Osteoblast (primary cell): ENCODE measurements around the gene EXOC1. TPM values are rescaled to one million over a fixed set of nuclear protein-coding genes. Genes with fewer than 3 reads are reported as not detected.

Experiments used
- DNase-seq: peaks from one replicate; pipeline ENCODE4 v3.0.0; 2011; ENCODE audit warnings: low spot score, mixed read lengths; ENCODE audit not compliant: insufficient read length; ENCODE audit errors: missing footprints
- H2AFZ ChIP-seq: 2 replicates; pipeline ENCODE4 v1.6.0; 2011; ENCODE audit warnings: mild to moderate bottlenecking, low read length
- H3K27ac ChIP-seq: 2 replicates; pipeline ENCODE4 v1.5.1; 2011; ENCODE audit warnings: mild to moderate bottlenecking, low read depth, low read length, moderate library complexity
- H3K27me3 ChIP-seq: 2 replicates; pipeline ENCODE4 v1.6.0; 2012; ENCODE audit warnings: mild to moderate bottlenecking, control low read depth, inconsistent platforms, low read length, moderate library complexity; ENCODE audit not compliant: insufficient read depth
- H3K36me3 ChIP-seq: 2 replicates; pipeline ENCODE4 v1.5.1; 2011; ENCODE audit warnings: mild to moderate bottlenecking, low read length, control low read depth, moderate library complexity; ENCODE audit not compliant: insufficient read depth
- H3K4me1 ChIP-seq: 2 replicates; pipeline ENCODE4 v1.5.1; 2011; ENCODE audit warnings: mild to moderate bottlenecking, low read length, control low read depth, moderate library complexity; ENCODE audit not compliant: insufficient read depth
- H3K4me2 ChIP-seq: 2 replicates; pipeline ENCODE4 v1.6.0; 2011; ENCODE audit warnings: mild to moderate bottlenecking, low read length; ENCODE audit not compliant: insufficient read depth
- H3K4me3 ChIP-seq: fragments of 200-600 bp; sonication (generic); 3 replicates; pipeline ENCODE4 v1.5.1; 2012; ENCODE audit warnings: mild to moderate bottlenecking, low read length, inconsistent platforms; ENCODE audit not compliant: insufficient read depth
- H3K79me2 ChIP-seq: 2 replicates; pipeline ENCODE4 v1.6.0; 2012; ENCODE audit warnings: mild to moderate bottlenecking, low read length, control low read depth, inconsistent platforms; ENCODE audit not compliant: insufficient read depth
- H3K9me3 ChIP-seq: 2 replicates; pipeline ENCODE4 v1.5.1; 2011; ENCODE audit warnings: low read depth, low read length, control low read depth
- H4K20me1 ChIP-seq: 2 replicates; pipeline ENCODE4 v1.6.0; 2012; ENCODE audit warnings: mild to moderate bottlenecking, low read length, control low read depth; ENCODE audit not compliant: insufficient read depth
- total RNA-seq: library from RNA; depleted of rRNA; stranded (reverse); fragments of >200 nt; gene quantifications from 2 replicates; pipeline ENCODE4 v1.2.3, GENCODE V29; 2012
- TF ChIP-seq, protein P1 (sequence below): IDR thresholded peaks from 2 replicates; pipeline ENCODE4 v1.5.1; 2011; ENCODE audit warnings: mild to moderate bottlenecking, low read depth, low read length, moderate library complexity; ENCODE audit errors: extremely low read depth

EXOC1 gene
- total RNA-seq, 1 donor = 48.9 TPM

GRCh38 chr4:55879224-55879623 lies 25.8 kb downstream of the EXOC1 start:
- Histone ChIP-seq H3K27me3 (no peaks in the 10 kb centered on the region), H4K20me1 (no peaks in the 10 kb centered on the region), H3K36me3 (peaks cover 29% of the 10 kb centered on the region), H3K27ac (no peak overlapping the region), H2AFZ (no peak overlapping the region), H3K4me1 (no peaks in the 10 kb centered on the region), H3K4me3 (no peak overlapping the region), H3K9me3 (no peaks in the 10 kb centered on the region), H3K79me2 (no peaks in the 10 kb centered on the region), H3K4me2 (no peak overlapping the region)
- DNase-seq = no peak
- TF ChIP-seq, protein P1, sequence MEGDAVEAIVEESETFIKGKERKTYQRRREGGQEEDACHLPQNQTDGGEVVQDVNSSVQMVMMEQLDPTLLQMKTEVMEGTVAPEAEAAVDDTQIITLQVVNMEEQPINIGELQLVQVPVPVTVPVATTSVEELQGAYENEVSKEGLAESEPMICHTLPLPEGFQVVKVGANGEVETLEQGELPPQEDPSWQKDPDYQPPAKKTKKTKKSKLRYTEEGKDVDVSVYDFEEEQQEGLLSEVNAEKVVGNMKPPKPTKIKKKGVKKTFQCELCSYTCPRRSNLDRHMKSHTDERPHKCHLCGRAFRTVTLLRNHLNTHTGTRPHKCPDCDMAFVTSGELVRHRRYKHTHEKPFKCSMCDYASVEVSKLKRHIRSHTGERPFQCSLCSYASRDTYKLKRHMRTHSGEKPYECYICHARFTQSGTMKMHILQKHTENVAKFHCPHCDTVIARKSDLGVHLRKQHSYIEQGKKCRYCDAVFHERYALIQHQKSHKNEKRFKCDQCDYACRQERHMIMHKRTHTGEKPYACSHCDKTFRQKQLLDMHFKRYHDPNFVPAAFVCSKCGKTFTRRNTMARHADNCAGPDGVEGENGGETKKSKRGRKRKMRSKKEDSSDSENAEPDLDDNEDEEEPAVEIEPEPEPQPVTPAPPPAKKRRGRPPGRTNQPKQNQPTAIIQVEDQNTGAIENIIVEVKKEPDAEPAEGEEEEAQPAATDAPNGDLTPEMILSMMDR = no peak

DNA sequence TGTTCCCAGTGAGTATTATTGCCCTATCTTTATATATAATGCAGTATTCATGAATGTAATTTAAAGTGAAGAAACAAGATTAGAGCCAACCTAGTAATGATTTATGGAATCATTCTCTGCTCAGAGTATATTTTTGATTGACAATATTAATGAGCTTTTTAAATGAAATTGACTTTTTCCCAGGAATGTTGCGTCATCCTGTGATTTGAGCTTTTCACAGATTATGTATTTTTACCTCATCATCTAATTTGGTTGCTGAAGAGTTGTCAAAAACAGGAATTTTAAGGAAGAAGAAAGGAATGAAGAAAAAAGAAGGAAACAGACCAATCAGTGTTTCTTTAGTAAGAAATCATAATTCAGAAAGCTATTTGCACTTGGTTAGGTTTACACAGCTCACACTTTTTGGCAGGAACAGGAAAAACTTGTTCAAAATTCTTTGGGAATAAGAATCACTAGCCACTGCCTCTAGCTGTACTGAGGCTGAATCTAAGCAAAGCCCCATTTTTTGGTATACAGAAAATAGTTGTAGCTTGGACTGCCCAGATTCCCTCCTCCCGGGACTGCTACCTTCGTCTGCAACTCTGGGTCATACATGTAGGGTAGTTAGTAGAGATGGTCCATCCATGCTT lies 27.3 kb downstream of the EXOC1 start:
- no peaks in the 10 kb centered on the region for H3K9me3 ChIP-seq
- H3K27ac ChIP-seq = no peak overlapping the region
- H3K36me3 ChIP-seq = peaks cover 29% of the 10 kb centered on the region
- TF ChIP-seq, protein P1 = no peak
- no peak for DNase-seq
- no peak overlapping the region for H2AFZ ChIP-seq
- no peak overlapping the region for H3K4me3 ChIP-seq
- H3K4me2 ChIP-seq = no peak overlapping the region
- no peaks in the 10 kb centered on the region for H3K79me2 ChIP-seq
- no peaks in the 10 kb centered on the region for H4K20me1 ChIP-seq
- H3K27me3 ChIP-seq = no peaks in the 10 kb centered on the region
- no peaks in the 10 kb centered on the region for H3K4me1 ChIP-seq

DNA sequence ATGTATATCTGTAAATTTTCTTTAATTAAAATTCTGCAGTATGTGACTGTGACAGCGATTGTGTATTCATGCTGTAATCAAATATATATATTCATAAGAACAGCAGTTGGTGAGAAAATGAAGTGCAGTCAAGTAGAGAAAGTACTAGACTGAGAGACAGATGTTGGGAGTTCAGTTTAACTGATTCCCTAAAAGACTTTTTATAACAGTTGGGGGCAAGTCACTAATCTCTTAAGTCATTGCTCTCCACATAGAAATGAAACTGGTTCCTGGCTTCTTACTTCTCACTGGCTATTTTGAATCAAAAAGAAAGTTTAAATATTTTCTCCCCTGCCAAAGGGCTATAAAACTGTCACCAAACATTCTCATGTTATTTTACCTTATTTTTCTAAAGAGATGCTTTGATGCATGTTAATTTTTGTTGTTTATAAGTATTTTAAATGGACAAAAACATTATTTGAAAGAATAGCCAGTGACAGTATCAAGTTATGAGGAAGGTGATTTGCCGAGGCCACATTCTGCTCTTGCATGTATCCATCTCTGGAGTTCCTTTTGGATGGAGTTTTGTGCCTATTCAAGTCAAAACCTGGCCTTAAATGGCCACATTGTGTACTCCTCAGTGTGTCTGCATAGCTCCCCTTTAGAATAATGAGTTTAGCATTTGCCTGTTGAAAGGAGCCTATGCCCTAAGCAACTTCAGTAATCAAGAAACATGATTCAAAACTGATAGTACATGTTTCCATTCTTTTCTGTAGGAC lies 30.8 kb downstream of the EXOC1 start:
- H3K27me3 ChIP-seq = no peaks in the 10 kb centered on the region
- H3K79me2 ChIP-seq = no peaks in the 10 kb centered on the region
- no peak overlapping the region for H3K4me2 ChIP-seq
- no peaks in the 10 kb centered on the region for H4K20me1 ChIP-seq
- no peak overlapping the region for H3K4me3 ChIP-seq
- TF ChIP-seq, protein P1 = no peak
- H2AFZ ChIP-seq = no peak overlapping the region
- H3K4me1 ChIP-seq = no peaks in the 10 kb centered on the region
- H3K9me3 ChIP-seq = no peaks in the 10 kb centered on the region
- peaks cover 18% of the 10 kb centered on the region for H3K36me3 ChIP-seq
- no peak for DNase-seq
- H3K27ac ChIP-seq = no peak overlapping the region

GRCh38 chr4:55884851-55885219 lies 31.4 kb downstream of the EXOC1 start:
- no peaks in the 10 kb centered on the region for H3K27me3 ChIP-seq
- no peak overlapping the region for H3K27ac ChIP-seq
- no peak for DNase-seq
- peaks cover 18% of the 10 kb centered on the region for H3K36me3 ChIP-seq
- no peaks in the 10 kb centered on the region for H4K20me1 ChIP-seq
- no peak overlapping the region for H3K4me3 ChIP-seq
- no peak overlapping the region for H3K4me2 ChIP-seq
- TF ChIP-seq, protein P1 = no peak
- H3K9me3 ChIP-seq = no peaks in the 10 kb centered on the region
- H2AFZ ChIP-seq = no peak overlapping the region
- H3K4me1 ChIP-seq = no peaks in the 10 kb centered on the region
- H3K79me2 ChIP-seq = no peaks in the 10 kb centered on the region
